Activated CD4-positive, alpha-beta T cell treated with anti-CD3 and anti-CD28 coated beads, Interleukin-2, amount 50 U/mL, for 16 hours (primary cell): ENCODE results near the gene DCK.

Source experiments
- DNase-seq: peaks from one replicate; pipeline ENCODE4 v3.0.0-alpha.2; 2020

The DCK gene

GRCh38 chr4:71065991-71066510 is 72.6 kb downstream of the DCK start:
- no peak for DNase-seq

- DNase-seq = no peak
Measured at GRCh38 chr4:71066737-71067716, 73.6 kb downstream of the DCK start.

GRCh38 chr4:71069063-71069462 is 75.6 kb downstream of the DCK start:
- DNase-seq = no peak

GRCh38 chr4:71070015-71070414 is 76.6 kb downstream of the DCK start:
- no peak for DNase-seq

- no peak for DNase-seq
Measured at GRCh38 chr4:71074452-71075299, 81.2 kb downstream of the DCK start.
